Chondrocyte (in vitro differentiated cells): ENCODE data around the gene FAM168A. TPM values are rescaled to one million over a fixed set of nuclear protein-coding genes. Genes with fewer than 3 reads are reported as not detected.

Experiments
- DNase-seq: peaks from one replicate; pipeline ENCODE4 v3.0.0; 2021; ENCODE audit warnings: mixed read lengths, low spot score
- H3K27ac Mint-ChIP-seq: one replicate; pipeline ENCODE4 v1.8.0; 2021; ENCODE audit warnings: mild to moderate bottlenecking, moderate library complexity, mixed read lengths; ENCODE audit not compliant: unreplicated experiment
- H3K27me3 Mint-ChIP-seq: 2 replicates; pipeline ENCODE4 v1.8.0; 2021; ENCODE audit warnings: low read depth, mixed read lengths
- H3K36me3 Mint-ChIP-seq: 2 replicates; pipeline ENCODE4 v1.8.0; 2021; ENCODE audit warnings: low read depth, mixed read lengths
- H3K4me1 Mint-ChIP-seq: 2 replicates; pipeline ENCODE4 v1.8.0; 2021; ENCODE audit warnings: low read depth, mild to moderate bottlenecking, mixed read lengths
- H3K4me3 Mint-ChIP-seq: one replicate; pipeline ENCODE4 v1.8.0; 2021; ENCODE audit warnings: mild to moderate bottlenecking, moderate library complexity, mixed read lengths; ENCODE audit not compliant: unreplicated experiment
- H3K9me3 Mint-ChIP-seq: 2 replicates; pipeline ENCODE4 v1.8.0; 2021; ENCODE audit warnings: low read depth, mixed read lengths
- total RNA-seq: library from RNA; stranded (reverse); gene quantifications from 3 replicates; pipeline ENCODE4 v1.2.1, GENCODE V29; 2021
- TF ChIP-seq, protein P1 (sequence below): fragments of 200-600 bp; sonication (generic); IDR thresholded peaks from 2 replicates; pipeline ENCODE4 v1.5.0; 2021; ENCODE audit warnings: antibody characterized with exemption, mild to moderate bottlenecking, moderate library complexity

Gene FAM168A
- total RNA-seq, 1 donor from 2014 or later: 53.7 TPM

DNA sequence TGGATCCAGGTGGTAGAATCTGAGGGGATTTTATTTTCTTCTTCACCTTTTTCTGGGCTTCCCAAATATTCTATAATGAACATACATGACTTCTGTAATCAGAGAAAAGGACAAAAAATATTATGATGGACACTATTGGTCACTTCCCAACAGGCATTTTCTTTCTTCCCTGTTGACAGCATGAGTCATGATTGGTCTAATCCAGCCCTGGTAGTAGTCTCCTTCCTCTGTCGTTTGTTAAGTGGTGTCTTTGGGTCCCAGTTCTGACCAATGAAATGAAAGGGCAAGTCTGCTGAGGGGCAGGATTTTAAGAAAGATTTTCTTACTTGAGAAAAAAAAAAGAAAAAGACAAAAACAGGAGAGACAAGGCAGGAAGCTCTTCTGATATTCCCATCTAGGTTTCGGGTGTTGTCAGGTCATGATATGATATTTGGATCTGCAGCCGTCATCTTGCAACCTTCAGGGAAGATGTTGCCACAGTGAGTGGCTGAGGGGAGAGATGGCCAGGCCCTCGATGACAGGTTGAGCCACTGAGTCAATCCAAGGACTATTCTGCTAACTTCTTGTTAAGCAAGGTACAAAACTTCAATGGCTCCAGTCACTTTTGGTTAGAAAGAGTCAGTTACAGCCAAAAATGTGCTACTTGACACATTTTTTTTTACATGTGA lies 25.1 kb upstream of the FAM168A start:
- H3K27ac Mint-ChIP-seq: no peak overlapping the region
- H3K9me3 Mint-ChIP-seq: no peaks in the 10 kb centered on the region
- peaks cover 4% of the 10 kb centered on the region for H3K4me1 Mint-ChIP-seq
- TF ChIP-seq, protein P1, sequence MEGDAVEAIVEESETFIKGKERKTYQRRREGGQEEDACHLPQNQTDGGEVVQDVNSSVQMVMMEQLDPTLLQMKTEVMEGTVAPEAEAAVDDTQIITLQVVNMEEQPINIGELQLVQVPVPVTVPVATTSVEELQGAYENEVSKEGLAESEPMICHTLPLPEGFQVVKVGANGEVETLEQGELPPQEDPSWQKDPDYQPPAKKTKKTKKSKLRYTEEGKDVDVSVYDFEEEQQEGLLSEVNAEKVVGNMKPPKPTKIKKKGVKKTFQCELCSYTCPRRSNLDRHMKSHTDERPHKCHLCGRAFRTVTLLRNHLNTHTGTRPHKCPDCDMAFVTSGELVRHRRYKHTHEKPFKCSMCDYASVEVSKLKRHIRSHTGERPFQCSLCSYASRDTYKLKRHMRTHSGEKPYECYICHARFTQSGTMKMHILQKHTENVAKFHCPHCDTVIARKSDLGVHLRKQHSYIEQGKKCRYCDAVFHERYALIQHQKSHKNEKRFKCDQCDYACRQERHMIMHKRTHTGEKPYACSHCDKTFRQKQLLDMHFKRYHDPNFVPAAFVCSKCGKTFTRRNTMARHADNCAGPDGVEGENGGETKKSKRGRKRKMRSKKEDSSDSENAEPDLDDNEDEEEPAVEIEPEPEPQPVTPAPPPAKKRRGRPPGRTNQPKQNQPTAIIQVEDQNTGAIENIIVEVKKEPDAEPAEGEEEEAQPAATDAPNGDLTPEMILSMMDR: no peak
- no peak overlapping the region for H3K4me3 Mint-ChIP-seq
- H3K36me3 Mint-ChIP-seq: no peaks in the 10 kb centered on the region
- no peak for DNase-seq
- peaks cover 19% of the 10 kb centered on the region for H3K27me3 Mint-ChIP-seq

DNA sequence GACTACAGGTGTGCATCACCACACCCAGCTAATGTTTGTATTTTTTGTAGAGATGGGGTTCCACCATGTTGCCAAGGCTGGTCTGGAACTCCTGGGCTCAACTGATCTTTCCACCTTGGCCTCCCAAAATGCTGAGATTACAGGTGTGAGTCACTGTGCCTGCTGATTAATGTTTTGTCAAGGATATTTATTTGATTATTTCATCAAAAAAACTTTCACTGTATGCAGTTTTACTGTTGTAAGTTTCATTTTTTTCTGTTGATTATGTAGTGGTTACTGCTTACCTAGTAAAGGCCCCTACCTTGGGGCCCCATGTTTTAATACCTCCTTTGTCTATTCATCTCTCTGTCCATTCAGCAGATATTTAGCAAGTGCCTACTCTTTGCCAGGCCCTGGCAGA lies 16.7 kb upstream of the FAM168A start:
- no peaks in the 10 kb centered on the region for H3K36me3 Mint-ChIP-seq
- DNase-seq: no peak
- H3K27ac Mint-ChIP-seq: no peak overlapping the region
- H3K4me3 Mint-ChIP-seq: no peak overlapping the region
- no peaks in the 10 kb centered on the region for H3K27me3 Mint-ChIP-seq
- peaks cover 9% of the 10 kb centered on the region for H3K9me3 Mint-ChIP-seq
- H3K4me1 Mint-ChIP-seq: no peaks in the 10 kb centered on the region
- TF ChIP-seq, protein P1: no peak

DNA sequence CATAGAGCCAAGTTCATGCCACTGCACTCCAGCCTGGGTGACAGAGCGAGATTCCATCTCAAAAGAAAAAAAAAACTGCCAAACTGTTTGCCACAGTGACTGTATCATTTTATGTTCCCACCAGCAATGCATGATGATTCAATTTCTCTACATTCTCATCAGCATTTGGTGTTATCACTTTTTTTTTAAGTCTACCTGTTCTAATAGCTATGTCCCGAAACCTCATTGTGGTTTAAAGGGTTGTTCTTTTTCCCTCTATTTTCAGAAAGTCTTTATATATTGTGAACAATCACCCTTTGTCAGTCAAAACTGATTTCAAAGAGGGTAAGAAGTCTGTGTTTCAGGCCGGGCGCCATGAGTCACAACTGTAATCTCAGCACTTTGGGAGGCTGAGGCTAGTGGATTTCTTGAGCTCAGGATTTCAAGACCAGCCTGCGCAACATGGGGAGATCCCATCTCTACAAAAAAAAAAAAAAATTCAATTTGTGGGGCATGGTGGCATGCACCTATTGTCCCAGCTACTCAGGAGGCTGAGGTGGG lies 14.8 kb upstream of the FAM168A start:
- H3K4me1 Mint-ChIP-seq: no peaks in the 10 kb centered on the region
- no peak overlapping the region for H3K27ac Mint-ChIP-seq
- peaks cover 9% of the 10 kb centered on the region for H3K9me3 Mint-ChIP-seq
- no peak overlapping the region for H3K4me3 Mint-ChIP-seq
- no peak for DNase-seq
- no peaks in the 10 kb centered on the region for H3K27me3 Mint-ChIP-seq
- no peaks in the 10 kb centered on the region for H3K36me3 Mint-ChIP-seq
- TF ChIP-seq, protein P1: no peak

DNA sequence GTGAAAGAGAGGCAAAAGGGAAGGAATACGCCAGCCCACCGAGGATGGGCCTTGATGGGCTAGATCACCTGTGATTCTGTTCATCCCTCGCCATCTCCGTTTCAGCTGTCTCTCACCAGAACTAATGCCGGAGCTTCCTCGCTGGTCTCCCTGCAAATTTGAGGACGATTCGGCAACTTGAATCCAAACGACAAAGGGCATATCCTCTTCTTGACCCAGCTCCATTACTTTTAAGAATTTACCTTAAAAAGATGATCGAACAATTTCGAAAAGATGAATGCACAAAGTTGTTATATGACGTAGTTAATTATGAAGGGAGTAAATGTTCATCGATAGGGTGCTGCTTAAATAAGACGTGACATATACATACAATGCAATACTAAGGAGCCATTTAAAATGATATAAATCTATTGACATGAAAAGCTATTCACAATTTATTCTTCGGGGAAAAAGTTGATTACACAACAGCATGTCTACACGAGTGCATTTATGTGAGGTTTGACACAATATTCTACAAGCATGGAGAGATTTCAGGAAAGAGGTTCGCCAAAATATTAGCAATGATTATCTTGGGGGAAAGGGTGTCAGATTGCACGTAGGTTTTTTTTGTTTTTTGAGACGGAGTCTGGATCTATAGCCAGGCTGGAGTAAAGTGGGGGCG lies 937 bp upstream of the FAM168A start:
- H3K4me3 Mint-ChIP-seq: peak overlapping the region; percentile 93
- peak overlapping the region; percentile 88 for H3K27ac Mint-ChIP-seq
- H3K4me1 Mint-ChIP-seq: peaks cover 41% of the 10 kb centered on the region
- H3K36me3 Mint-ChIP-seq: no peaks in the 10 kb centered on the region
- no peaks in the 10 kb centered on the region for H3K27me3 Mint-ChIP-seq
- H3K9me3 Mint-ChIP-seq: no peaks in the 10 kb centered on the region
- TF ChIP-seq, protein P1: no peak
- no peak for DNase-seq

DNA sequence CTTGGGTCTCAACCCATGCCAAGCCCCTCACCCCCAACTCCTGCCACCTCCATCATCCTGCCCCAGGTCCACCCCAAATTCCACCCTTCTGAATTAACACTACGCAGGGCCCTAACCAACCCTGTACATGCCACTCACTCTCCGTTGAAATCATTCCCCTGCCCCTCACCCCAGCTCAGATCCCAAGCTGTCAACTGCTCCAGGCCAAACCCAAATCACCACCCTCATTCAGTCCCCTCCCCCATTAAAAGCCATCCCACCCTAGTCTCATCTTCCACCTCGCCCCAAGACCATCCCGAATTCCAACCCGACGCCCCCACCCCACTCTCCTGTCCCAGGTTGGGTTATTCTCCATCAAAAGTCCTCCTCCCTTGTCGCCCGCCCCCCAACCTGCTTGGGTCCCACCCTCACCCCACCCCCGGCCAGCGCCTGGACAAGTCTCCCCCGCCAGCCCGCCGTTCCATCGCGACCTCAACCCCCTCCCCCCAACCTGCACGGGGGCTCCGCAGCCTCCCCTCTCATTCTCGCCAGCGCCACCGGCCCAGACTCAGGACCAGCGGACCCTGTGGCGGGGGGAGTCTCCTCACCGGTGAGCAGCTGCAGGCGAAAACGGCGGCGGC lies 466 bp downstream of the FAM168A start:
- no peak for DNase-seq
- no peaks in the 10 kb centered on the region for H3K9me3 Mint-ChIP-seq
- peak overlapping the region; percentile 93 for H3K4me3 Mint-ChIP-seq
- TF ChIP-seq, protein P1: no peak
- peaks cover 48% of the 10 kb centered on the region for H3K4me1 Mint-ChIP-seq
- H3K27me3 Mint-ChIP-seq: no peaks in the 10 kb centered on the region
- H3K36me3 Mint-ChIP-seq: no peaks in the 10 kb centered on the region
- peak overlapping the region; percentile 88 for H3K27ac Mint-ChIP-seq
